GM12801 (cell line): Measurements from ENCODE around the gene EYA4.

Source experiments
- TF ChIP-seq, protein P1 (sequence below): IDR thresholded peaks from one replicate; pipeline ENCODE4 v1.5.1; 2011; ENCODE audit warnings: control low read depth; ENCODE audit not compliant: insufficient read length; ENCODE audit errors: extremely low read depth

EYA4 gene

GRCh38 chr6:133577851-133578250 lies 336.7 kb downstream of the EYA4 start:
- TF ChIP-seq, protein P1, sequence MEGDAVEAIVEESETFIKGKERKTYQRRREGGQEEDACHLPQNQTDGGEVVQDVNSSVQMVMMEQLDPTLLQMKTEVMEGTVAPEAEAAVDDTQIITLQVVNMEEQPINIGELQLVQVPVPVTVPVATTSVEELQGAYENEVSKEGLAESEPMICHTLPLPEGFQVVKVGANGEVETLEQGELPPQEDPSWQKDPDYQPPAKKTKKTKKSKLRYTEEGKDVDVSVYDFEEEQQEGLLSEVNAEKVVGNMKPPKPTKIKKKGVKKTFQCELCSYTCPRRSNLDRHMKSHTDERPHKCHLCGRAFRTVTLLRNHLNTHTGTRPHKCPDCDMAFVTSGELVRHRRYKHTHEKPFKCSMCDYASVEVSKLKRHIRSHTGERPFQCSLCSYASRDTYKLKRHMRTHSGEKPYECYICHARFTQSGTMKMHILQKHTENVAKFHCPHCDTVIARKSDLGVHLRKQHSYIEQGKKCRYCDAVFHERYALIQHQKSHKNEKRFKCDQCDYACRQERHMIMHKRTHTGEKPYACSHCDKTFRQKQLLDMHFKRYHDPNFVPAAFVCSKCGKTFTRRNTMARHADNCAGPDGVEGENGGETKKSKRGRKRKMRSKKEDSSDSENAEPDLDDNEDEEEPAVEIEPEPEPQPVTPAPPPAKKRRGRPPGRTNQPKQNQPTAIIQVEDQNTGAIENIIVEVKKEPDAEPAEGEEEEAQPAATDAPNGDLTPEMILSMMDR, result no peak
